ENCODE results near the gene ENG. TPM values are rescaled to one million over a fixed set of nuclear protein-coding genes. Genes with fewer than 3 reads are reported as not detected.

The ENG gene
- total RNA-seq, 6 experiments from 2014 or later, result 27.4 to 90.1 (median 54.1) TPM

GRCh38 chr9:127809540-127810377, 44.7 kb downstream of the ENG start:
- Histone ChIP-seq H3K27me3 (no peaks in the 10 kb centered on the region), H3K4me1 (peaks cover 0 to 21% (median 9%) of the 10 kb centered on the region in 4 donors), H3K4me3 (peak overlapping the region in 2 of 3 donors; percentile 38 to 39), H3K27ac (peak overlapping the region in 2 of 3 donors; percentile 10 to 62), H3K36me3 (peaks cover 0 to 89% (median 25%) of the 10 kb centered on the region in 4 donors), H3K9me3 (no peaks in the 10 kb centered on the region)
- DNase-seq, result peak; percentile 75 to 86 (median 84)
- intact Hi-C loops (cut with DNase I), result loop anchor here in 1 of 2 donors (10.0 kb wide), 1 partner anchor 65 kb away; the partner anchor contains the start of gene AK1
- 46% methylated on average over 28 of the region's 57 CpGs for WGBS (ENCODE audit: insufficient coverage, low coverage, low lambda C conversion rate, missing lambda C conversion rate)
- ATAC-seq, result peak; percentile 69 to 88 (median 83)
- TF ChIP-seq POLR2A (IDR thresholded peaks at IDR 0.05) (peak; percentile 11), CTCF (IDR thresholded peaks at IDR 0.05) (no peak)

DNA sequence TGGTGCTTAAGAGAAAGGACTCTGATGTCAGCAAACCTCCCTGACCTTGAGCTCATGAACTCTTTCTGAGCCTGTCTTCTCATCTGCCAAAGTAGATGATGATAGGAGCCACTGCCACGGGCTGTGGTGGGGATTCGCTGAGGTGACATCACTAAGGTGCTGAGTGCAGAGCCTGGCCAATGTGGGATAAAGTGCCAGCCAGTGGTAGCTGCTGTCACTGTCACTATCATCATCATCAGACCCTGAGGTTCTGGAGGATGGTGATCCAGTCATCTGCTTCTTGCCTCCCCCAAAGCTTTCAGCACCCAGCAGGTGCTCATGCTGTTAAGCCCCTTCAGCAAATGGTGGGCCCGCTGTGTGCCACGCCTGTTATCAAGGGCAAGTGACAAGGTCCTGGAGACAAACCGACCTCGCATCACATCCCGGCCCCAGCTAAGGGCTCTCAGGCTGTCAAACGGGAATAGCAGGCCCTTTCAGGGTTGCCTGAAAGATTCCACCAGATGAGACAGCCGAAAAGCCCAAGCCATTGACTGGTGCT, 45.4 kb downstream of the ENG start:
- DNase-seq (no peak), ATAC-seq (peak in 2 of 4 donors; percentile 0 to 11)
- intact Hi-C loops (cut with DNase I), result no loop called here
- Histone ChIP-seq H3K27me3 (no peaks in the 10 kb centered on the region), H3K9me3 (no peaks in the 10 kb centered on the region), H3K4me1 (peaks cover 0 to 28% (median 13%) of the 10 kb centered on the region in 4 donors), H3K36me3 (peaks cover 0 to 85% (median 21%) of the 10 kb centered on the region in 4 donors), H3K27ac (peak overlapping the region in 1 of 3 donors; percentile 62), H3K4me3 (no peak overlapping the region)
- WGBS (ENCODE audit: insufficient coverage, low coverage, low lambda C conversion rate, missing lambda C conversion rate), result 60% methylated on average over 7 of the region's 9 CpGs
- no peak for TF ChIP-seq POLR2A (IDR thresholded peaks at IDR 0.05)
- TF ChIP-seq CTCF (IDR thresholded peaks at IDR 0.05), result no peak

DNA sequence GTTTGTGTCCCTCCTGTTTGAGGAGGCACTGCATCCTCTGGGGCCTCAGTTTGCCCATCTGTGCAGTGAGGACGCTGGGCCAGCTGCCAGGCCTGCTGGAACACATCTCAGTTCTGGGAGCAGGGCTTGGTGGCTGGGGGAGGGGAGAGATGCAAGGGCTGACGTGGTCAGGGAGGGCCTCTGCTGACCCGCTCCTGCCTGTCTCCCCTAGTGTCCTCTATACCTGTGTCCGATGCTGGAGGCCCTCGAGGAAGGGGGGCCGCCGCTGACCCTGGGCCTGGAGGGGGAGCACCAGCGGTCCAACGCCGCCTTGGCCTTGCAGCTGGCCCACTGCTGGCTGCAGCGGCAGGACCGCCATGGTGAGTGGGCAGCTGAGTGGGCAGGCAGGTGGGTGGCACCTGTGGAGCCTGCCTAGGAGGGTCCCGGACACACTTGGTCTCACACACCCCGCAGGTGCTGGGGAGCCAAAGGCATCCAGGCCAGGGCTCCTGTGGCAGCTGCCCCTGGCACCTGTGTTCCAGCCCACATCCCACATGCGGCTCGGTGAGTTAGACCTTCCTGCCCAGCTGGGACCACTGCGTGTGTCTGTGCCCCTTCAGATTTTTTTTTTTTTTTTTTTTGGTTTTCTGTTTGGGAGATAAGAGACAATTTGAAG, 46.0 kb downstream of the ENG start:
- DNase-seq (peak in 2 of 3 donors; percentile 32 to 48), ATAC-seq (no peak)
- no peak overlapping the region for H3K4me3 ChIP-seq
- peaks cover 0 to 79% (median 17%) of the 10 kb centered on the region in 4 donors for H3K36me3 ChIP-seq
- H3K27ac ChIP-seq, result peak overlapping the region in 1 of 3 donors; percentile 62
- WGBS (ENCODE audit: insufficient coverage, low coverage, low lambda C conversion rate, missing lambda C conversion rate), result 73% methylated on average over 4 of the region's 17 CpGs
- H3K9me3 ChIP-seq, result no peaks in the 10 kb centered on the region
- intact Hi-C loops (cut with DNase I), result no loop called here
- no peak for TF ChIP-seq POLR2A (IDR thresholded peaks at IDR 0.05)
- no peak for TF ChIP-seq CTCF (IDR thresholded peaks at IDR 0.05)
- H3K27me3 ChIP-seq, result no peaks in the 10 kb centered on the region
- peaks cover 0 to 32% (median 14%) of the 10 kb centered on the region in 4 donors for H3K4me1 ChIP-seq

DNA sequence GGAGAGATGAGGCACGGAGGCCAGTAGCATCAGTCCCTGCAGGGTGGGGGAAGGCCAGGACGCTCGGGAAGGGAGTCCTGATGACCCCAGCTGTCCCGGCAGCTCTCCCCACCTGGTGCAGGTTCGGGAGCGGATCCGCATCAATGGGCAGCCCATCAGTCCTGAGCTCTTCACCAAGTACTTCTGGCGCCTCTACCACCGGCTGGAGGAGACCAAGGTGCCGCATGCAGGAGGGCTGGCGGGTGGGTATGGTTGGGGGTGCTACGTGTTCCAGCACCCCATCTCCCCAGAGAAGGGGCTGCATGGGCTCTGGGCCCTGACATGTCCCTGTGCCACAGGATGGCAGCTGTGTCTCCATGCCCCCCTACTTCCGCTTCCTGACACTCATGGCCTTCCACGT, 47.6 kb downstream of the ENG start:
- no peak overlapping the region for H3K27ac ChIP-seq
- intact Hi-C loops (cut with DNase I), result no loop called here
- H3K36me3 ChIP-seq, result peaks cover 0 to 64% (median 8%) of the 10 kb centered on the region in 4 donors
- peaks cover 0 to 38% (median 17%) of the 10 kb centered on the region in 4 donors for H3K4me1 ChIP-seq
- no peak for ATAC-seq
- no peak for TF ChIP-seq POLR2A (IDR thresholded peaks at IDR 0.05)
- TF ChIP-seq CTCF (IDR thresholded peaks at IDR 0.05), result no peak
- no peaks in the 10 kb centered on the region for H3K27me3 ChIP-seq
- no peaks in the 10 kb centered on the region for H3K9me3 ChIP-seq
- H3K4me3 ChIP-seq, result no peak overlapping the region
- WGBS (ENCODE audit: insufficient coverage, low coverage, low lambda C conversion rate, missing lambda C conversion rate), result 77% methylated on average over 2 of the region's 14 CpGs
- DNase-seq, result no peak
